ENCODE results near the gene CTSS.
"Not testable (repeated sequence)": the region's sequence is repeated elsewhere in the genome, so short reads cannot be mapped to it uniquely, and the experiment has no call there.

CTSS gene

DNA sequence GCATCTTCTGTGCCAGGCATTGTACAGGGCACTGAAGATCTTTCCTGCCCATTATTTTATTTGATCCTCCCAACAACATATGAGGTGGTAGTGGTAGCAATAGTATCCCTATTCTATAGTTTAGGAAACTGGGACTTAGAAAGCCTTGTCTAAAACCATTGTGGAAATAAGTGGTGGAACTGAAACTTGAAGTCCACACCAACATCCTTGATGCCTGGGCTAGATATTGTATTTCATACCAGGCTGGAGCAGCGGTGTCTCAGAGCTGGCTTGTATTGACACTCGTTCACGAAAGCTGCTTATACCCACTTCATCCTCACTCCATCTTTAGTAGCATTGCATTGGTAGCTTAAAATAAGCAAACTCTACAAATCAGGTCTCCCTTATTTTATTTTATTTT lies 9.7 kb upstream of the CTSS start:
- no peak for DNase-seq (ENCODE audit: low read depth)

DNA sequence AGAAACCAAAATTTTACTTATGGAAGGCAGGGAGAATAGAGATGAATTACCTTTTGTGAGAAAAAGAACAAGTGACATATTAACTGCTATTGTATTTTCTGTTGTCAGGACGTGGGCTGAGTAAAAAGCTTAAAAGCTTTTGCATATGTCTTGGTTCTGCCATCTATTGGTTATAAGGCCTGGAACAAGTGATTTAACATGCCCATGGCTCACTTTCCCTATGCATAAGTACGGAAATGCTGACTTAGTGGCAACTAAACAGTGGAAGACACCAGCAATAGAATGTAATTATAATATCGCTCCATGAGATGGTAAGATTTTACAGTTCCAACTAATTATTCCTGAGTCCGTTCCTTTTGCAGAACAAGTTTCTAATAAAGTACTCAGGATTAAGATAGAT lies 6.7 kb upstream of the CTSS start:
- DNase-seq (ENCODE audit: low read depth) = no peak

DNA sequence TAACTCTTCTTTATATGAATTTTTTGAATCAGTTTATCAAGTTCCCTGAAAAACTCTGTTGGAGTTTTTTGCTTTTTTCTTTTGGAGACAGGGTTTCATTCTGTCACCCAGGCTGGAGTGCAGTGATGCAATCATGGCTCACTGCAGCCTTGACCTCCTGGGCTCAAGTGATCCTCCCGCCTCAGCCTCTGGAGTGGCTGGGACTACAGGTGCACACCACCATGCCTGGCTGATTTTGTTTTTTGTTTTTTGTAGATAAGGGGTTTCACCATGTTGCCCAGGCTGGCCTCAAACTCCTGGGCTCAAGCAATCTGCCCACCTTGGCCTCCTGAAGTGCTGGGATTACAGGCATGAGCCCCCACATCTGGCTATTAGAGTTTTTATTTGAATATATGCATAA lies 2.1 kb upstream of the CTSS start:
- not testable (repeated sequence) for DNase-seq (ENCODE audit: low read depth)

DNA sequence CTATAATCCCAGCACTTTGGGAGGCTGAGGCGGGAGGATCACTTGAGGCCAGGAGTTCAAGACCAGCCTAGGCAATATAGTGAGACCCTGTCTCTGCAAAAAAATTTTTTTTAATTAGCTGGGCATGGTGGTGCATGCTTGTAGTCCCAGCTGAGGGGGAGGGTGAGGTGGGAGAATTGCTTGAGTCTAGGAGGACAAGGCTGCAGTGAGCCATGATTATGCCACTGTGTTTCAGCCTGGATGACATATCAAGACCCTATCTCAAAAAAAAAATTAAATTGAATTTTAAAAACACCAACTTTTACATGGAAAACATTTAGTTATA lies 361 bp upstream of the CTSS start:
- not testable (repeated sequence) for DNase-seq (ENCODE audit: low read depth)

DNA sequence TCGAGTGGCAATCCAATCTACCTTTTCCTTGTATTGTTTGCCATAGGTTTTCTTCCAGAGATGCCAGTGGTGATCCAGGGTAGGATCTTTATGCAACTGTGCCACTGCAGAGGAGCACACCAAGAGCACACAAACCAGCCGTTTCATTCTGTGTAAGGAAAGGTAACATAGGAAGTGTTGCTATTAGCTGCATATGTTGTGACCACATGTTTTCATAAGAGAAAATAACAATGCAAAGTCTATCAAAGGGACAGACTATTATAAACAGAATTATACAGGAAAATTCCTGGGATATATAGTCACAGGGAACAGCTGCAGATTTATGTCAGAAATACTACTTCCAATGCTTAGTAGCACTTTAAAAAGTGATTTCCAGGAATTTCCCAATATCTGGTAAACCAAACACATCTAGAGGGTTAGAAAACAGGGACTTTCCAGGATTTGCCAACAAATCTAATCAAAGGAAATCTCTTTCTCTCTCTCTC lies 919 bp downstream of the CTSS start:
- DNase-seq (ENCODE audit: low read depth) = peak; percentile 93

DNA sequence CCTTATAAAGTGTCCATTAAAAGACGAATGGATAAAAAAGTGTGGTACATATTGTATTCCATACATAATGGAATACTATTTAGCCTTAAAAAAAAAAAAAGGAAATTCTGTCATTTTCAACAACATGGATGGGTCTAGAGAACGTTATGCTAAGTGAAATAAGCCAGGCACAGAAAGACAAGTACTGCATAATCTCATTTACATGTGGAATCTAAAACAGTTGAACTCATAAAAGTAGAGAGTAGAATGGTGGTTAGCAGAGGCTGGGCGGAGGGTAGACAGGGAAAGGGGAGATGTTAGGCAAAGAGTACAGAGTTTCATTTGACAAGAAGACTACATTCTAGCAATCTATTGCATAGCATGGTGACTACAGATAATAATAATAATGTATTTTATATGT lies 2.6 kb downstream of the CTSS start:
- no peak for DNase-seq (ENCODE audit: low read depth)

DNA sequence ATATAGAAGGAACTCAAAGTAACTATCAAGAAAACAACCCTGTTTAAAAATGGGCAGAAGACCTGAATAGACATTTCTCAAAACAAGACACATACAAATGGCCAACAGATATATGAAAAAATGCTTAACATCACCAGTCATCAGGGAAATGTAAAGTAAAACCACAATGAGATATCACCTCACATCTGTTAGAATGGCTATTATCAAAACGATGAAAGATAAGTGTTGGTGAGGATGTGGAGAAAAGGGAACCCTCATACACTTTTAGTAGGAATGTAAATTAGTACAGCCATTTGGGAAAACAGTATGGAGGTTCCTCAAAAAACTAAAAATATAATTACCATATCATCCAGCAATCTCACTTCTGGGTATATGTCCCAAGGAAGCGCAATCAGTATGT lies 3.0 kb downstream of the CTSS start:
- no peak for DNase-seq (ENCODE audit: low read depth)

DNA sequence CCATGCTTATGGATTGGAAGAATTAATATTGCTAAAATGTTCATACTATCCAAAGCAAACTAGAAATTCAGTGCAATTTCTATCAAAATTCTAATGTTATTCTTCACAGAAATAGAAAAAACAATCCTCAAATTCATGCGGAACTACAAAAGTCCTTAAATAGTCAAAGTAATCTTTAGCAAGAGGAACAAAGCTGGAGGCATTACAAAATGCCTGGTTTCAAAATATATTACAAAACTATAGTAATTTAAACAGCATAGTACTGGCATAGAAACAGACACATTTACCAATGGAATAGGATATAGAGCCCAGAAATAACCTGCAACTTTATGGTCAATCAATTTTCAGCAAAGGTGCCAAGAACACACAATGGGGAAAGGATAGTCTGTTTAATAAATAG lies 3.8 kb downstream of the CTSS start:
- DNase-seq (ENCODE audit: low read depth) = no peak

DNA sequence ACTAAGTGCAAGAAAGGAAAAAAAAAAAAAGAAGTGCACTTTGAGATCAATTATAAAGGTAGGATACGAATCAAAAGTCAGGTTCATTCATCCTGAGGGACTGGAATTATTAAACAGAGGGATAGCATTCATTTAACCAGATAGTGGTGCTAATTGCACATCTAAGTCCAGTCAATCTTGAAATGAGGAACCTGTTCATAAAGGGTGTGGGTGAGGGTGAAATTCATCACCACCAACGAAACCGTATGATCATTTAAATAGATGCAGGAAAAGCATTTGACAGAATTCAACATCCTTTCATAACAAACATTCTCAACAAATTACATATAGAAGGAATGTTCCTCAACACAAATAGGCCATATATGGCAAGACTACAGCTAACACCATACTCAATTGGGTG lies 5.6 kb downstream of the CTSS start:
- DNase-seq (ENCODE audit: low read depth) = no peak

DNA sequence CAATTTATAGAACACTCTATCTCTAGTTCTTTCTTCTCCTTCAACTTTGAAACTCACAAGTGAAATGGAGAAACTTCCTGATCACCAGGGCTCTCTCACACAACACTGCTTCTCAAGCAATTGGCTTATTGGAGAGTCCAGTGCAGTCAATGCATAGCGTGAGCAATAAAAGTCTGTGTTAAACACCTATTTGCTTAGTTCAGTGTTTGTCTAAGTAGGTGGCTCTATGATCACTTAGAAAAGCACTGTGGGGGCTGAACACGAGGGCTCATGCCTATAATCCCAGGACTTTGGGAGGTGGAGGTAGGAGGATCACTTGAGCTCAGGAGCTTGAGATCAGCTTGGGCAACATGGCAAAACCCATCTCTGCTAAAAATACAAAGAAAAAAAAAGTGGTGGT lies 12.2 kb downstream of the CTSS start:
- no peak for DNase-seq (ENCODE audit: low read depth)

DNA sequence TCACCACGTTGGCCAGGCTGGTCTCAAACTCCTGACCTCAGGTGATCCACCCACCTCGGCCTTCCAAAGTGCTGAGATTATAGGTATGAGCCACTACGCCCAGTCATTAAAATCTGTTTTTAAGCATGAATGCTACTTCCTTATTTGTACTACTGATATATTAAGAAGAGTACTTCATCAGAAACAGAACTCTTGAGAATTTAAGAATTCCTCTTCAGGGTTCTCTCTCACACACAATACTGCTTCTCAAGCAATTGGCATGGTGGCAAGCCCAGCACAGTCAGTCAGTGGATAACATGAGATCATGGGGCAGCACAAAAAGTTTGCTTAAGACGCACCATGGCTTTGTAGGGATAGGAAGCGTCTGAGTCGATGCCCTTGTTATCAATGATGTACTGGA lies 14.1 kb downstream of the CTSS start:
- no peak for DNase-seq (ENCODE audit: low read depth)

DNA sequence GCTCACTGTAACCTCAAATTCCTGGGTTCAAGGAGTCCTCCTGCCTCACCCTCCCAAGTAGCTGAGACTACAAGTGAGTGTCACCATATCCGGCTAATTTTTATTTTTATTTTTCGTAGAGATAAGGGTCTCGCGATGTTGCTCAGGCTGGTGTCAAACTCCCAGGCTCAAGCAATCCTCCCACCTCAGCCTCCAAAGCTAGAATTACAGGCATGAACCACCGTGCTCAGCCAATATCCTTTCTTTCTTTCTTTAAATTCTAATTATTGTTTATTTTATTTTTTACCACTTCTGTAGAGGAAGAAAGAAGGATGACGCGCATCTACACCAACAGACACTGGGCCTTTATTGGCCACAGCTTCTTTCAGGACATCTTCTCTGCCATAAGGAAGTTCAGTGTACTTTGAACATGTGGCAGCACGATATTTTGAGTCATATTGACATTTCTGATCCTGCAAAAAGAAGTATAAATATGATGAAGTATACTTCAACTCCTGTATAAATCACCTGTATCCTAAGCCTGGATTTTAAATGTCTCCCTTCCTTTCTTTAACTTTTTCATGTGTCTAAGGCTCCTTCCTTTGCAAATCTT lies 15.8 kb downstream of the CTSS start:
- DNase-seq (ENCODE audit: low read depth) = no peak

DNA sequence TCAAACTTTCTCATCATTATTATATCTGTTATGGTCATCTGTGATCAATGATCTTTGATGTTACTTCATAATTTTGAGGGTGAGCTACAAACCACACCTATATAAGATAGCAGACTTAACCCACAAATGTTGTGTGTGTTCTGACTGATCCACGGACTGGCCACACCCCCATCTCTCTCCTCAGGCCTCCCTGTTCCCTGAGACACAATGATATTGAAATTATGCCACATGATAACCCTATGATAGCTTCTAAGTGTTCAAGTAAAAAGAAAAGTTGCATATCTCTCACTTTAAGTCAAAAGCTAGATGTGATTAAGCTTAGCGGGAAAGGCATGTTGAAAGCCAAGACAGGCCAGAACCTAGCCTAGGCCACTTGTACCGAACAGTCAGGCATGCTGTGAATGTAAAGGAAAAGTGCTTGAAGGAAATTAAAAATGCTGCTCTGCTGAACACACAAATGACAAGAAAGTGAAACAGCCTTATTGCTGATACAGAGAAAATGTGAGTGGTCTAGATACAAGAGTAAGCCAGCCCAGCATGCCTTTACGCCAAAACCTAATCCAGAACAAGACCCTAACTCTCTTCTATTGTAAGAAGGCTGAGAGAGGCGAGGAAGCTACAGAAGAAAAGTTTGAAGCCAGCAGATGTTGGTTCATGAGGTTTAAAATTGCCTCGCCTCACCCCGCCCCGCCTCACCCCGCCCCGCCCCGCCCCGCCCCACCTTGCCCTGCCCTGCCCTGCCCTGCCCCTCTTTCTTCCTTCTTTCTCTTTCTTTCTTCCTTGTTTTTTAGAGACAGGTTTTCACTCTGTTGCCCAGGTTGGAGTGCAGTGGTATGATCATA lies 16.5 kb downstream of the CTSS start:
- DNase-seq (ENCODE audit: low read depth) = no peak

DNA sequence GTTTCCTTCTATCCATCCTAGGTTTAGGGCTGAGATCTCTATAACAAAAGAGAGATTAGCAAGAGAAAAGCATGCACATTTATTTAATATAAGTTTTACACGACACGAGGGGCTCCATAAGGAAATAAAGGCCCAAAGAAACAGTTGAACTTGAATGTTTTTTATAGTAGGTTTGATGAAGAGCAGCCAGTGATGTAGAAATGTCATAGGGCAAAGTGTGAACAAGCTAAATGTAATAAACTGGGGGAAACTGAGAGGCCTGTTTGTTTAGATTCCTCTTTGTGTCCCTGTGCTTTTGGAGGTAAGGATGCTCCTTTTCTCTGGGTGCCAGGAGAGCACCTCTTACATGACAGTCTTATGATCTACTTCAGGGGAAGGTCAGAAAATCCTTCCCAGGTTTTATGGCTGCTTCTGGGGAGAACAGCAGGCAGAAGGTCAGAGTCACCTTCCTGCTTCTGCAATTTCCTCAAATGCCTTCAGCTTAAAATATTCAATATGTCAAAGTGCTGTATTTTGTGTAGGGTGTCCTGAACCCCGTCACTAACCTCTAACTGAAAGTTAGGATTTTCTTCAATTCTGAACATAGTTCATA lies 35.4 kb downstream of the CTSS start:
- no peak for DNase-seq (ENCODE audit: low read depth)

DNA sequence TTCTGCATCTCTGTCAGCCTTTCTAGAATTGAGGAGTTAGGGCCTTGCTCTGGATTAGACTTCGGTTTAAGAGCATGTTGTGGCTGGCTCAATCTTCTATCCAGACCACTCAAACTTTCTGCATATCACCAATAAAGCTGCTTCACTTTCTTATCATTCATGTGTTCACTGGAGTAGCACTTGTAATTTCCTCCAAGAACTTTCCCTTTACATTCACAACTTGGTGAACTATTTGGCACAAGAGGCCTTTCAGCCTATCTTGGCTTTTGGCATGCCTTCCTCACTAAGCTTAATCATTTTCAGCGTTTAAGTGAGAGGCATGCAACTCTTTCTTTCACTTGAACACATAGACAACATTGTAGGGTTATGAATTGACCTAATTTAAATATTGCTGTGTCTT lies 41.2 kb downstream of the CTSS start:
- no peak for DNase-seq (ENCODE audit: low read depth)

DNA sequence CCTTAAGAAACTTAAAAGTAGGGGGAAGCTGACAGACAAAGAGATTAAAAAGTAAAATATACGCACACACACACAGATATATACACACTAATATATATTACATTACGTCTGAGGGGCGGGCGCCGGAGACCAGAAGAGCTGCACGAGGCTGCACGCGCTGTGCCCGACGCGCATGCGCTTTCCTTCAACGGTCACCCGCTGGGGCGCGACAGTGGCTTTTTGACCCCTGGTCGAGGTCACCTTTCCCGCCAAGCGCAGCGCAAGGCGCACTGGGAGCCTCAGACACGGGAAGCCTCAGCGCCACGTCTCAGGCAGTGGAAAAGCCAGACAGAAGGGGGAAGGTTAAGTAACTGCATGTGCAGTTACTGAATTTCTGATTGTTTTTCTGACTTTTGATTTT lies 44.9 kb downstream of the CTSS start, which contains the start of gene HORMAD1:
HORMAD1 (minus strand) TSS at position 193 of the 400 bp plus-strand sequence. CDS start 1,390 bp downstream, outside the sequence.
- DNase-seq (ENCODE audit: low read depth) = no peak

DNA sequence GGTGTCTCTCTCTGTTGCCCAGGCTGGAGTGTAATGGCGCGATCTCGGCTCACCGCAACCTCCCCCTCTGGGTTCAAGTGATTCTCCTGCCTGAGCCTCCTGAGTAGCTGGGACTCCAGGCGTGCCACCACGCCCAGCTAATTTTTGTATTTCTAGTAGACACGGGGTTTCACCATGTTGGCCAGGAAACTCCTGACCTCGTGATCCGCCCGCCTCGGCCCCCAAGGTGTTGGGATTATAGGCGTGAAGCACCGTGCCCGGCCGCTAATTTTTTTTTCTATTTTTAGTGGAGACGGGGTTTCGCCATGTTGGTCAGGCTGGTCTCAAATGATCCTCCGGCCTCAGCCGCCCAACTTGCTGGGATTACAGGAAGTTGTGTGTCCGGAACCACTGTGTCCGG lies 45.5 kb downstream of the CTSS start:
- DNase-seq (ENCODE audit: low read depth) = no peak

DNA sequence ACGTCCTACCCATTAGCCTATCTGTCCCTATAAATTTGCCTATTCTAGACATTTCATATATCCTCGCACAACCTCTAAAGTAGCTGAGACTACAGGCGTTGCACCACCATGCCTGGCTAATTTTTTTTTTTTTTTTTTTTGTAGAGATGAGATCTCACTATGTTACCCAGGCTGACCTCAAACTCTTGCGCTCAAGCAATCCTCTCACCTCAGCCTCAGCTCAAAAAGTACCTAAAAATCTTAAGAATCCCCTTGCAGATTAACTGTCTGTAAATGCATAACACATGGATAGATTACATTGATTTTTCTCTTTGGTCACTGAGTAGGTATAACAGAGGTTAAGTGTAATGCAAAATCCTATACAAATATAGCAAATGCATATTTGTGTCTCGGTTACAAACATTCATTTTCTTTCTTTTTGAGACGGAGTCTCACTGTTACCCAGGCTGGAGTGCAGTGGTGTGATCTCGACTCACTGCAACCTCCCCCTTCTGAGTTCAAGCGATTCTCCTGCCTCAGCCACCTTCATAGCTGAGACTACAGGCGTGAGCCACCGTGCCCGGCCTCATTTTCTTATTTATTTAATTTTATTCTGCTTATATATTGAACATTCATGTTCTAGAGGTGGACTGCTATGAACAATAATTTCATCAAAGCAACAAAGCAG lies 47.2 kb downstream of the CTSS start:
- no peak for DNase-seq (ENCODE audit: low read depth)

DNA sequence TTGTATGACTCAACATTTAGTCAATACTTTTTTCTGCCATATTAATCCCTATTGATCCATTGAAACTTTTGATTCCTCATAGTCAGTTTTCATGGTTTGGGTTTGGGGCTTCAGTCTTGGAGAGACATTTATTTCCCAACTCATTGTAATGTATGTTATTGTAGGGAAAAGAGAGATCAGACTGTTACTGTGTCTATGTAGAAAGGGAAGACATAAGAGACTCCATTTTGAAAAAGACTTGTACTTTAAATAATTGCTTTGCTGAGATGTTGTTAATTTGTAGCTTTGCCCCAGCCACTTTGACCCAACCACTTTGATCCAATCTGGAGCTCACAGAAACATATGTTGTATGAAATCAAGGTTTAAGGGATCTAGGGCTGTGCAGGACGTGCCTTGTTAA lies 56.5 kb downstream of the CTSS start:
- not testable (repeated sequence) for DNase-seq (ENCODE audit: low read depth)

DNA sequence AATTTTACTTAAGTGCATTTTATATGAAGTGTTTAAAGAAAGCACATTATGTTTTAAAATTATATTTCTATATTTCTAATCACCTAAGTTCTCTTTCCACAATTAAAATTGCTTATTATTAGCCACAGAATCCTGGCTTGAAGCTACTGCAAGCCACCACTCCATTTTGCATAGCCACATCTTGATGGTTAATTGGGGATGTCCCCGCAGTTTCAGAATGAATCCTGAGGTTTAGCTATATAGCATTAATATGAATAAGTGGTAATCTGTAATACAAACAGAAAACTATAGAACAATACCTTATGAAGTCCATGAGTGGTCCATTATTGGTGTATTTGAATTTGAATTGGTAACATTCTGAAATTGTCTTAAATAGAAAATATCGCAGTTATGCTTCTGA lies 57.0 kb downstream of the CTSS start:
- DNase-seq (ENCODE audit: low read depth) = no peak

DNA sequence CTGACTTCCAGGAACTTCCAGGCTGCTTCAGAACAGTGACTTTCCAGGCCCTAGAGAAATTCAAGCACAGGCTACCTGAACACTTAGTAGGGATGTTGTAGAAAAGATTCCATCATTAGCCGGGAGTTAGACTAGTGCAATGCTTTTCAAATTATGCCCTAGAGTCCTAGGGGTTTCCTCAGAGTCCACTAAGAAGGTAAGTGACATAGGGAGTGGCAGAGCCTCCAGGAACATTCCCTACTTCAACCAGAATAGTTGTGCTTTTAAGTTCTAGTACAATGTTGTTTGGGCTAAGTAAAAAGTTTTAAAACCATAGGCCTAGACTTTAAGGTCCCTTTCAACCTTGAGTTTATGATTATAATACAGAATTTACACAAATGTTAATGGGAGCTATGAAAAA lies 59.5 kb downstream of the CTSS start:
- no peak for DNase-seq (ENCODE audit: low read depth)

DNA sequence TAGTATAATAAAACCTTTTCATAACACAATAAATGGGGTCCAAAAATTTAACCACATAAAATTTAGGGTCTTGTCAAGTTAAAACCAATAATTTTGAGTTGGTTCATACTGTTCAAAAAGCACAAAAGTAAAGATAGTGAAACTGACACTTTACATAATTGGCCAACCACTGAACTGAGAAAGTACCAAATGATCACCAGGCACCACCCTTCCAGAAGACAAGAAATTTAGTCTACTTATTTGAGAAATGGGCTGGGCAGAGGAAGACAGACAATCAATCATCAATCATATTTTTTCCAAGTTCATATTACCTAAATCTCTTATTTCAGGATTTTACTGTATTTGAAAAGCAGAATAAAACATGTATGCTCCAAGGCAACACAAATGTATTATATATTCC lies 62.2 kb downstream of the CTSS start:
- DNase-seq (ENCODE audit: low read depth) = no peak

Data from ELR (cell line).